Body of pancreas (tissue), 4 donors: ENCODE measurements around the gene PRPSAP2. TPM values are rescaled to one million over a fixed set of nuclear protein-coding genes. Genes with fewer than 3 reads are reported as not detected.

ENCODE experiments used
- ATAC-seq: fragments of 150-250 bp; one replicate; pipeline ENCODE4 v1.9.1; 2016
- DNase-seq, 4 donors: peaks; one replicate each; pipeline ENCODE4 v3.0.0-alpha.2; 2019
- H3K27ac ChIP-seq, 4 donors: fragments of 200-600 bp; sonication (generic); 1 replicate in 3 of 4; 2 replicates in 1 of 4; pipeline versions ENCODE4 v1.5.1 to v1.6.1; 2016 to 2019; ENCODE audit warnings: mild to moderate bottlenecking in 1 of 4, mixed read lengths in 1 of 4, moderate library complexity in 1 of 4
- H3K27me3 ChIP-seq, 2 donors: fragments of 200-600 bp; sonication (generic); one replicate each; pipeline ENCODE4 v1.6.0; 2016; ENCODE audit warnings: mild to moderate bottlenecking in 1 of 2
- H3K36me3 ChIP-seq, 2 donors: fragments of 200-600 bp; sonication (generic); replicated peaks in 1 of 2; 2 replicates each; pipeline ENCODE4 v1.5.1; 2016; ENCODE audit warnings: low read depth in 2 of 2; ENCODE audit not compliant: insufficient read depth in 1 of 2
- H3K4me1 ChIP-seq: fragments of 200-600 bp; sonication (generic); one replicate; pipeline ENCODE4 v1.6.0; 2016
- H3K4me3 ChIP-seq, 2 donors: fragments of 200-600 bp; sonication (generic); 1 replicate in 1 of 2; 2 replicates in 1 of 2; pipeline ENCODE4 v1.5.1; 2016 to 2019
- H3K9me3 ChIP-seq, 3 donors: fragments of 200-600 bp; sonication (generic); 1 replicate in 2 of 3; 2 replicates in 1 of 3; pipeline ENCODE4 v1.5.1; 2016
- POLR2A ChIP-seq, 3 donors: fragments of 450-650 bp; IDR thresholded peaks; one replicate each; pipeline ENCODE4 v1.6.1; 2016; ENCODE audit warnings: antibody characterized with exemption in 3 of 3, mild to moderate bottlenecking in 2 of 3
- WGBS, 2 donors: methylation state at CpG; one replicate each; pipeline ENCODE4 v1.1.5; 2017; 5-methylcytosine and 5-hydroxymethylcytosine counted together
- intact Hi-C: fragments of 100-400 bp; cut with DNase I; formaldehyde crosslinking; loops from one replicate; pipeline ENCODE4 v1.15.1; 2023
- total RNA-seq, 2 donors: library from RNA; depleted of rRNA; stranded (reverse); fragments of >200 nt; gene quantifications; one replicate each; pipeline ENCODE4 v1.1.0, GENCODE V29; 2016
- TF ChIP-seq, protein P1 (sequence below), 7 experiments: fragments of 450-650 bp in 4 of 7; fragments of 200-600 bp in 3 of 7; sonication (generic) in 3 of 7; IDR thresholded peaks; one replicate each; pipeline ENCODE4 v1.5.1; 2016 to 2019; ENCODE audit warnings: antibody characterized with exemption in 7 of 7

Gene PRPSAP2
- total RNA-seq, 2 donors from 2014 or later, result 16.6 to 35.6 TPM

DNA sequence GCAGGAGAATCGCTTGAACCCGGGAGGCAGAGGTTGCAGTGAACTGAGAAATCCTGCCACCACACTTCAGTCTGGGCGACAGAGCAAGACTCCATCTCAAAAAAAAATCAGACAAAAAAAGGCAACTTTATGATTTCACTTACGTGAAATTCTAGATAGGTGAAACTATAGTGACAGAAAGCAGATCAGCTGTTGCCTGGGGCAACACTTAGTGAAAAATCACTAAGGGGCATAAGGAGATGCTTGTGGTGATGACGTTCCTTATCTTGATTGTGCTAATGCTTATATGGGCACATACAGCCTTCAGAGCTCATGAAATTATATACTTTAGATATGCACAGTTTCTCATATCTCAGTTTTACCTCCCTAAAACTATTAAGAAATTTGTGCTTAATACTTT lies 52.4 kb downstream of the PRPSAP2 start:
- 92 to 95% methylated on average over 5 of the region's 5 CpGs for WGBS, 2 donors
- no peak overlapping the region for H3K4me3 ChIP-seq

DNA sequence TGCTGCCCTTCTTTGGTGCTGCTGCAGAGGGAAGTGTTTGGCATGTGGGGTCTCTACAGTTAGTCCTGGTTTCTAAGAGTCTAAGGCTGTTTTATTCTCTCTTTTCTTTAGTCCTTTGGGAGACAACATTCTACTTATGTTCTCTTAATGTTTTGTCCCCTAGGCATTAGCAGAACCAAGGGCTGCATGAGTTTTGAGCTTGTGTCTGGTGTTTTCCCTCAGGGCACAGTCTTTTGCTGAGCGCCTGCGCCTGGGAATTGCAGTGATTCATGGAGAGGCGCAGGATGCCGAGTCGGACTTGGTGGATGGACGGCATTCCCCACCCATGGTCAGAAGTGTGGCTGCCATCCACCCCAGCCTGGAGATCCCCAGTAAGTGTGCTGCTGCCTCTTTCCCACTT lies 53.0 kb downstream of the PRPSAP2 start:
- Histone ChIP-seq H3K4me3 (no peak overlapping the region), H3K27ac (no peak overlapping the region), H3K9me3 (no peaks in the 10 kb centered on the region), H3K4me1 (no peaks in the 10 kb centered on the region), H3K27me3 (no peaks in the 10 kb centered on the region), H3K36me3 (peaks cover 0 to 10% of the 10 kb centered on the region in 2 donors)
- WGBS, 2 donors, result 93 to 99% methylated on average over 6 of the region's 6 CpGs
- TF ChIP-seq, protein P1, sequence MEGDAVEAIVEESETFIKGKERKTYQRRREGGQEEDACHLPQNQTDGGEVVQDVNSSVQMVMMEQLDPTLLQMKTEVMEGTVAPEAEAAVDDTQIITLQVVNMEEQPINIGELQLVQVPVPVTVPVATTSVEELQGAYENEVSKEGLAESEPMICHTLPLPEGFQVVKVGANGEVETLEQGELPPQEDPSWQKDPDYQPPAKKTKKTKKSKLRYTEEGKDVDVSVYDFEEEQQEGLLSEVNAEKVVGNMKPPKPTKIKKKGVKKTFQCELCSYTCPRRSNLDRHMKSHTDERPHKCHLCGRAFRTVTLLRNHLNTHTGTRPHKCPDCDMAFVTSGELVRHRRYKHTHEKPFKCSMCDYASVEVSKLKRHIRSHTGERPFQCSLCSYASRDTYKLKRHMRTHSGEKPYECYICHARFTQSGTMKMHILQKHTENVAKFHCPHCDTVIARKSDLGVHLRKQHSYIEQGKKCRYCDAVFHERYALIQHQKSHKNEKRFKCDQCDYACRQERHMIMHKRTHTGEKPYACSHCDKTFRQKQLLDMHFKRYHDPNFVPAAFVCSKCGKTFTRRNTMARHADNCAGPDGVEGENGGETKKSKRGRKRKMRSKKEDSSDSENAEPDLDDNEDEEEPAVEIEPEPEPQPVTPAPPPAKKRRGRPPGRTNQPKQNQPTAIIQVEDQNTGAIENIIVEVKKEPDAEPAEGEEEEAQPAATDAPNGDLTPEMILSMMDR (IDR thresholded peaks at IDR 0.05), result no peak
- TF ChIP-seq POLR2A (IDR thresholded peaks at IDR 0.05), result no peak
- intact Hi-C loops, result loop anchor here (10.0 kb wide), 1 partner anchor 46 kb away; no protein-coding TSS in a partner anchor
- DNase-seq, result no peak
- ATAC-seq, result no peak

More for the DNA sequence above, 52.4 kb downstream of the PRPSAP2 start:
- no peak for DNase-seq
- Histone ChIP-seq H3K27ac (no peak overlapping the region), H3K27me3 (no peaks in the 10 kb centered on the region), H3K9me3 (no peaks in the 10 kb centered on the region), H3K4me1 (no peaks in the 10 kb centered on the region), H3K36me3 (peaks cover 0 to 10% of the 10 kb centered on the region in 2 donors)
- TF ChIP-seq, protein P1 (IDR thresholded peaks at IDR 0.05), result no peak
- TF ChIP-seq POLR2A (IDR thresholded peaks at IDR 0.05), result no peak
- no peak for ATAC-seq
- intact Hi-C loops, result loop anchor here (10.0 kb wide), 1 partner anchor 46 kb away; no protein-coding TSS in a partner anchor

DNA sequence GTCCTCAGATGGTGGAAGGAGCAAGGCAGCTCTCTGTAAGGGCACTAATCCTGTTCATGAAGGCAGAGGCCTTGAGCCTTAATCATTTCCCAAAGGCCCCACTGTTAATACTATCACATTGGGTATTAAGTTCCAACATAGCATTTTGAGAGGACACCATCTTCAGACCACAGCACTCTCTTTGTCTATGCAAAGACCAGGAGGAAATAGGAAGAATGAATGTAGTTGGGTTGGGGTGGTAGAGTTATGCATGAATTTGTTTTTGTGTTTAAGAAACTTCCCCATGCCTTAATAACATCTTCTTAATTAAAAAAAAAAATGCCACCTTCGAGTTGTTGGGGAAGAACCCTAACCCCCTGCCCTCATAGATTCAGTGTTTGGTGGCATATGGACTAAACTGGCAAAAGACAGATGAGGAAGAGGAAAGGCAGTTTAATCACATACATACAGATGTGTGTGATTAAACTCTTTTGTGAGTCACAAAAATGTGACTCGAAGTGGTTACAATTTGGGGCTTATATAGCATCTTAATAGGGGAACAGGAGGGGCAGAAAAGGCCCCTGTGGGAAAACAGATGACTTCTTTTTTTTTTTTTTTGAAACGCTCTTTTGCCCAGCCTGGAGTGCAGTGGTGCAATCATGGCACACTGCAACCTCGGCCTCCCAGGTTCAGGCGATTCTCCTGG lies 59.0 kb downstream of the PRPSAP2 start:
- H3K4me1 ChIP-seq, result peaks cover 17% of the 10 kb centered on the region

DNA sequence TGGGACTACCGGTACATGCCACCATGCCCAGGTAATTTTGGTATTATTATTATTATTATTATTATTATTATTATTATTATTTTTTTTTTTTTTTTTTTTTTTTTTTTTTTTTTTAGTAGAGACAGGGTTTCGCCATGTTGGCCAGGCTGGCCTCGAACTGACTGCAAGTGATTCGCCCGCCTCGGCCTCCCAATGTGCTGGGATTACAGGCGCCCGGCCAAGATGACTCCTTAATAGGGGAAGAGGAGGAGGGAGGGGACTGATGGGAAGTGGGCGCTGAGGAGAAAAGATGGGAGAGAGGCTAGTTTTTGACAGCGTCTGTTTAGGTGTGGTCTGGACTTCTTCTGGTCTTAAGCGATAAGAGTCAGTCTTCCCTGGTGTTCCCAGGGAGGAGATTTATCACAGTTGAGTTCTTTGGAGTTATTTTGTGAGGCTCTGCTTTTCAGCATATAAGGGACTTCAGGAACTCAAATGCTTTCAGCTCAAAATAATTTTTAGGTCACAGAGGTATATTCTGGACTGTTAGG lies 59.6 kb downstream of the PRPSAP2 start:
- Histone ChIP-seq H3K4me3 (no peak overlapping the region), H3K9me3 (no peaks in the 10 kb centered on the region), H3K27ac (no peak overlapping the region), H3K4me1 (peaks cover 21% of the 10 kb centered on the region), H3K27me3 (no peaks in the 10 kb centered on the region), H3K36me3 (peaks cover 0 to 2% of the 10 kb centered on the region in 2 donors)
- intact Hi-C loops, result loop anchor here (10.0 kb wide), 1 partner anchor 53 kb away; no protein-coding TSS in a partner anchor
- ATAC-seq, result no peak
- WGBS, 2 donors, result 95 to 97% methylated on average over 10 to 11 of the region's 11 CpGs
- no peak for TF ChIP-seq POLR2A (IDR thresholded peaks at IDR 0.05)
- TF ChIP-seq, protein P1 (IDR thresholded peaks at IDR 0.05), result no peak
- no peak for DNase-seq

More for the DNA sequence above, 59.0 kb downstream of the PRPSAP2 start:
- intact Hi-C loops, result loop anchor here (10.0 kb wide), 1 partner anchor 52 kb away; no protein-coding TSS in a partner anchor
- no peak for ATAC-seq
- no peaks in the 10 kb centered on the region for H3K27me3 ChIP-seq
- H3K9me3 ChIP-seq, result no peaks in the 10 kb centered on the region
- DNase-seq, result no peak
- TF ChIP-seq, protein P1 (IDR thresholded peaks at IDR 0.05), result no peak
- TF ChIP-seq POLR2A (IDR thresholded peaks at IDR 0.05), result no peak
- peaks cover 0 to 2% of the 10 kb centered on the region in 2 donors for H3K36me3 ChIP-seq
- H3K4me3 ChIP-seq, result no peak overlapping the region
- 68 to 75% methylated on average over 5 of the region's 5 CpGs for WGBS, 2 donors
- no peak overlapping the region for H3K27ac ChIP-seq
